ENCODE data around the gene RDX.
A peak's percentile ranks its signal among the peaks of the same experiment; 100 is the strongest.

Gene RDX

DNA sequence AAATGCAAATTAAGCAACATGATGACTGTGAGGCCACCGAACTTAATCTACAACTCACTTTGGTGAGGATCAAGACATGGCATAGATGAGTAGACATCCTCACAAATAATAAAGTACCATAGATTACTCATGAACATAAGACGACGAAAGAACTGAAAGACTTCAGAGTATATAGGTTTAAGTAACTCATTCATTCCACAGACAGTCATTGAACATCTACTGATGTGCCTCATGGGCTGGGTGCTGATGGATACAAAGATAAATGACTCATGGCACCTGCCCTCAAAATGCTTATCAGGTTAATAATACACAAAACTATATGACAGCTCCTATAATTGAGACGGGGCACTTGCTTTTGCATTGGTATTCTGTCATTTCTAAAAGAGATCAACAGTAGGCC is 139.9 kb downstream of the RDX start:
- Histone ChIP-seq H4K91ac (ENCODE audit: low read depth, low read length) (no peak overlapping the region), H2AFZ (ENCODE audit: insufficient read depth, low read length, poor library complexity) (no peak overlapping the region), H4K8ac (ENCODE audit: low read depth, low read length) (no peak overlapping the region), H3K18ac (ENCODE audit: low read length) (no peak overlapping the region), H3K4me2 (ENCODE audit: low read length) (no peak overlapping the region), H2BK12ac (ENCODE audit: low read length) (no peak overlapping the region), H3K79me1 (ENCODE audit: low read length) (no peaks in the 10 kb centered on the region), H3K4me3 (ENCODE audit: low read depth, low read length) (no peak overlapping the region), H3K27ac (ENCODE audit: low read depth, low read length) (no peak overlapping the region), H3K4me1 (ENCODE audit: control insufficient read depth in 1 of 2, insufficient read depth in 2 of 2, low read length in 2 of 2) (no peaks in the 10 kb centered on the region), H3K36me3 (ENCODE audit: control insufficient read depth in 1 of 2, insufficient read depth in 2 of 2, low read length in 2 of 2) (peaks cover 20% of the 10 kb centered on the region in 2 experiments), H3K4ac (ENCODE audit: low read depth, low read length) (no peak overlapping the region), H2BK120ac (ENCODE audit: insufficient read depth, low read length, poor library complexity) (no peak overlapping the region), H2BK5ac (ENCODE audit: low read depth, low read length, poor library complexity) (no peak overlapping the region), H3K79me2 (ENCODE audit: control insufficient read depth, insufficient read depth, low read length, poor library complexity) (no peaks in the 10 kb centered on the region), H2AK5ac (ENCODE audit: low read length) (no peak overlapping the region), H3K9ac (ENCODE audit: low read length) (no peak overlapping the region), H3K23ac (ENCODE audit: low read length) (no peak overlapping the region), H3K27me3 (ENCODE audit: insufficient read depth, low read length) (no peaks in the 10 kb centered on the region), H3K14ac (ENCODE audit: low read length) (no peak overlapping the region), H4K12ac (ENCODE audit: low read depth, low read length) (no peak overlapping the region), H3K9me3 (ENCODE audit: insufficient read depth, low read depth, low read length) (peaks cover 1% of the 10 kb centered on the region)
- peak; percentile 66 to 85 for DNase-seq
- no CpG with 5 or more reads among the region's 4 CpGs for WGBS (ENCODE audit: extremely low coverage, insufficient coverage, insufficient read length)

DNA sequence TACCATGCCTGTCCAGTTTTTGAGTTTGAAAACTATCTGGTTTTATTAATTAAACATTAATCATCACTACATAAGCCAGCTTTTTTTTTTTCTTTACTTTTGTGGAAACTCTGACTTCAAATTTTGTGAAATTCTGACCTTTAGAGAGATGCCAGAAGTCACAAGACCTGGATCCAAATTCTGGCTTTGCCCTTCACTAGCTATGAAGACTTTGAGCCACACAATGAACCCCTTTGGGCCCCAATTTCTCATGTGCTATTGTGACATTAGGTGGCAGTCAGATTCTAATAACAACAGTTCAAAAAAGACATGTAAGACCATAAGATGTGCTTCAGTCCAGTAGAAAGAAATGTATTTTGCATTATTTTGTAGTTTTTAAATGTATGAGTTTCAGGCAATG is 142.9 kb downstream of the RDX start:
- Histone ChIP-seq H3K4me3 (ENCODE audit: low read depth, low read length) (no peak overlapping the region), H3K9me3 (ENCODE audit: insufficient read depth, low read depth, low read length) (no peaks in the 10 kb centered on the region), H3K79me2 (ENCODE audit: control insufficient read depth, insufficient read depth, low read length, poor library complexity) (no peaks in the 10 kb centered on the region), H2BK120ac (ENCODE audit: insufficient read depth, low read length, poor library complexity) (no peak overlapping the region), H3K4me1 (ENCODE audit: control insufficient read depth in 1 of 2, insufficient read depth in 2 of 2, low read length in 2 of 2) (no peaks in the 10 kb centered on the region), H2AFZ (ENCODE audit: insufficient read depth, low read length, poor library complexity) (no peak overlapping the region), H3K27ac (ENCODE audit: low read depth, low read length) (no peak overlapping the region), H3K4ac (ENCODE audit: low read depth, low read length) (no peak overlapping the region), H3K36me3 (ENCODE audit: control insufficient read depth in 1 of 2, insufficient read depth in 2 of 2, low read length in 2 of 2) (peaks cover 5 to 11% of the 10 kb centered on the region in 2 experiments), H2BK12ac (ENCODE audit: low read length) (no peak overlapping the region), H3K18ac (ENCODE audit: low read length) (no peak overlapping the region), H3K23ac (ENCODE audit: low read length) (no peak overlapping the region), H3K14ac (ENCODE audit: low read length) (no peak overlapping the region), H4K91ac (ENCODE audit: low read depth, low read length) (no peak overlapping the region), H3K79me1 (ENCODE audit: low read length) (no peaks in the 10 kb centered on the region), H2BK5ac (ENCODE audit: low read depth, low read length, poor library complexity) (no peak overlapping the region), H4K12ac (ENCODE audit: low read depth, low read length) (no peak overlapping the region), H3K9ac (ENCODE audit: low read length) (no peak overlapping the region), H4K8ac (ENCODE audit: low read depth, low read length) (no peak overlapping the region), H3K4me2 (ENCODE audit: low read length) (no peak overlapping the region), H3K27me3 (ENCODE audit: insufficient read depth, low read length) (no peaks in the 10 kb centered on the region), H2AK5ac (ENCODE audit: low read length) (no peak overlapping the region)
- DNase-seq = no peak

DNA sequence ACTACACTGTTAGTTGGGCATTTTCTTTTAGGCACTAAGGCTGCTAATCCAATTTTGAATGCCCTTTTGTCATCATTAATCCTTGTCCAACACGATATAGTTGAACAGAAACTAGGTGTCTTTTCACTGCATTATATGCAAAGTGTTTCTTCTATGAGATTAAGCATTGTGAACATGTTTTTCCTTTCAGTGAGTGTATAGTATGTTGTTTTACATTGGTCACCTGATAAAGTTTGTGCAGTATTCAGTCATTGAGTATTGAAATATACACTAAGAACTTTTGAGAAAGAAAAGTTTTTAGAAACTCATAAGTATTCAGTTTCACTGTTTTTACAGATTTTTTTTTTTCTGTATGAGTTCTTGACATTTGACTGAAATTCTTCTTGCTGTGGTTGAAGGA is 144.2 kb downstream of the RDX start:
- WGBS (ENCODE audit: extremely low coverage, insufficient coverage, insufficient read length) = no CpG with 5 or more reads among the region's 1 CpG
- H3K4me2 ChIP-seq (ENCODE audit: low read length) = no peak overlapping the region
- no peak overlapping the region for H3K14ac ChIP-seq (ENCODE audit: low read length)
- no peak overlapping the region for H3K27ac ChIP-seq (ENCODE audit: low read depth, low read length)
- no peaks in the 10 kb centered on the region for H3K79me1 ChIP-seq (ENCODE audit: low read length)
- no peak overlapping the region for H4K8ac ChIP-seq (ENCODE audit: low read depth, low read length)
- H3K4me1 ChIP-seq (ENCODE audit: control insufficient read depth in 1 of 2, insufficient read depth in 2 of 2, low read length in 2 of 2) = no peaks in the 10 kb centered on the region
- no peak overlapping the region for H3K18ac ChIP-seq (ENCODE audit: low read length)
- no peak overlapping the region for H3K9ac ChIP-seq (ENCODE audit: low read length)
- H2BK5ac ChIP-seq (ENCODE audit: low read depth, low read length, poor library complexity) = no peak overlapping the region
- H3K79me2 ChIP-seq (ENCODE audit: control insufficient read depth, insufficient read depth, low read length, poor library complexity) = no peaks in the 10 kb centered on the region
- H2AK5ac ChIP-seq (ENCODE audit: low read length) = no peak overlapping the region
- H2BK120ac ChIP-seq (ENCODE audit: insufficient read depth, low read length, poor library complexity) = no peak overlapping the region
- DNase-seq = no peak
- H2AFZ ChIP-seq (ENCODE audit: insufficient read depth, low read length, poor library complexity) = no peak overlapping the region
- no peak overlapping the region for H3K23ac ChIP-seq (ENCODE audit: low read length)
- H3K4ac ChIP-seq (ENCODE audit: low read depth, low read length) = no peak overlapping the region
- no peak overlapping the region for H2BK12ac ChIP-seq (ENCODE audit: low read length)
- no peaks in the 10 kb centered on the region for H3K9me3 ChIP-seq (ENCODE audit: insufficient read depth, low read depth, low read length)
- H3K27me3 ChIP-seq (ENCODE audit: insufficient read depth, low read length) = no peaks in the 10 kb centered on the region
- peaks cover 3 to 10% of the 10 kb centered on the region in 2 experiments for H3K36me3 ChIP-seq (ENCODE audit: control insufficient read depth in 1 of 2, insufficient read depth in 2 of 2, low read length in 2 of 2)
- no peak overlapping the region for H3K4me3 ChIP-seq (ENCODE audit: low read depth, low read length)
- no peak overlapping the region for H4K91ac ChIP-seq (ENCODE audit: low read depth, low read length)
- H4K12ac ChIP-seq (ENCODE audit: low read depth, low read length) = no peak overlapping the region

DNA sequence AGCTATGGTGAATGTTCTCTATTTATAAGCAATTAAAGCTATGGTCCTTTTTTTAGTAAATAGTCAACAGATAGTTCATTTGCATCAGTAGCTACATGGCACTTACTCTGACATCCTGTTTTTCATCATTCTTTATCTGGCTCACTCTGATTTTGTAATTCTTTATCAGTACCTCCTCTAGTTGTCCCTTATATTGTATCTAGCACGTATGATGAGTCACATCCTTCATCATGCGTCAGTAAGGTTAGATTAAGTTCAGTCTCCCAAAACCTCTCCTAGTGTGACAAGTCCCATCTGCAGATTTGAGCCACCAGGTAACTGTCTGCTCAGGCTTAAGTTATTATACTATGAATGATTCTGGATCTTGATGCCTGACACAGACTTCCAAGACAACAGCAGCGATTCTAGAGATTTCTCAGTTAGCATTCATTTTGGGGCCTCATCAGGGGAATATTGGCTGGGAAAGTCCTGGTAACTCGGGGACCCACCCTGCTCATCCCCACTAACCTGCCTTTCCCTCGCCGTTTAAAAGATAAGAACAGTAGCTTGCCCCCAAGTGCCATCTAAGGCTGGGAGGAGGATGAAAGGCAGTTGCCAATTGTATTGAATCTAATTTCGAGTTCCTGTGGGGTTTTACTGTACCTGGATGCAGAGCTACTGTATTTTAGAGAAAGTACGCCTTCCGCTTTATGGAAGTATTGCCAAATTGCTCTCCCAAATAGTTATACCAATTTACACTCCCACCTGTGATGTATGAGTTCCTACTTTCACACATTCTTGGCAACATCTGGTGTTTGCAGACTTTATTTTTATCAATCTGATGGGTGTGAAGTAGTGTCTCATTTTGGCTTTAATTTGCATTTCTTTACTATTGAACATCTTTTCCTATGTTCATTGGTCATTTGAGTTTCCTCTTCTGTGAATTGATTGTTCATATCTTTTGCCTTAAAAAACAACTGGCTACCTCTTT is 147.4 kb downstream of the RDX start:
- Histone ChIP-seq H4K8ac (ENCODE audit: low read depth, low read length) (no peak overlapping the region), H4K12ac (ENCODE audit: low read depth, low read length) (no peak overlapping the region), H2AK5ac (ENCODE audit: low read length) (no peak overlapping the region), H2BK120ac (ENCODE audit: insufficient read depth, low read length, poor library complexity) (no peak overlapping the region), H2BK5ac (ENCODE audit: low read depth, low read length, poor library complexity) (no peak overlapping the region), H3K18ac (ENCODE audit: low read length) (no peak overlapping the region), H3K36me3 (ENCODE audit: control insufficient read depth in 1 of 2, insufficient read depth in 2 of 2, low read length in 2 of 2) (peaks cover 7 to 8% of the 10 kb centered on the region in 2 experiments), H2BK12ac (ENCODE audit: low read length) (no peak overlapping the region), H3K4me1 (ENCODE audit: control insufficient read depth in 1 of 2, insufficient read depth in 2 of 2, low read length in 2 of 2) (no peaks in the 10 kb centered on the region), H3K14ac (ENCODE audit: low read length) (no peak overlapping the region), H3K4me2 (ENCODE audit: low read length) (no peak overlapping the region), H3K27ac (ENCODE audit: low read depth, low read length) (no peak overlapping the region), H3K9me3 (ENCODE audit: insufficient read depth, low read depth, low read length) (no peaks in the 10 kb centered on the region), H3K79me1 (ENCODE audit: low read length) (no peaks in the 10 kb centered on the region), H3K9ac (ENCODE audit: low read length) (no peak overlapping the region), H4K91ac (ENCODE audit: low read depth, low read length) (no peak overlapping the region), H2AFZ (ENCODE audit: insufficient read depth, low read length, poor library complexity) (no peak overlapping the region), H3K79me2 (ENCODE audit: control insufficient read depth, insufficient read depth, low read length, poor library complexity) (no peaks in the 10 kb centered on the region), H3K4me3 (ENCODE audit: low read depth, low read length) (no peak overlapping the region), H3K27me3 (ENCODE audit: insufficient read depth, low read length) (no peaks in the 10 kb centered on the region), H3K23ac (ENCODE audit: low read length) (no peak overlapping the region), H3K4ac (ENCODE audit: low read depth, low read length) (no peak overlapping the region)
- DNase-seq = peak; percentile 26 to 71
- no CpG with 5 or more reads among the region's 9 CpGs for WGBS (ENCODE audit: extremely low coverage, insufficient coverage, insufficient read length)
